Loucy (cell line): ENCODE results near the gene TP63.

Experiments
- H2AFZ ChIP-seq: fragments of 200-600 bp; sonication (generic); 2 replicates; pipeline ENCODE4 v1.6.0; 2016; ENCODE audit warnings: antibody characterized with exemption, mild to moderate bottlenecking, low read length, moderate library complexity
- H3F3A ChIP-seq: fragments of 200-600 bp; 2 replicates; pipeline ENCODE4 v1.6.0; 2016; ENCODE audit warnings: antibody characterized with exemption, low read depth, mild to moderate bottlenecking
- H3K27me3 ChIP-seq: fragments of 200-600 bp; sonication (generic); 2 replicates; pipeline ENCODE4 v1.6.1; 2014; ENCODE audit warnings: low read length, mild to moderate bottlenecking; ENCODE audit not compliant: insufficient read depth, poor library complexity, severe bottlenecking
- H3K36me3 ChIP-seq: fragments of 200-600 bp; sonication (generic); 2 replicates; pipeline ENCODE4 v1.6.1; 2016; ENCODE audit warnings: low read length; ENCODE audit not compliant: insufficient read depth
- H3K4me1 ChIP-seq: fragments of 200-600 bp; sonication (generic); 2 replicates; pipeline ENCODE4 v1.5.1; 2014; ENCODE audit warnings: low read length, mild to moderate bottlenecking; ENCODE audit not compliant: insufficient read depth, poor library complexity, severe bottlenecking
- H3K4me2 ChIP-seq: fragments of 200-600 bp; sonication (generic); 2 replicates; pipeline ENCODE4 v1.6.0; 2014; ENCODE audit warnings: antibody characterized with exemption, low read length, low read depth, mild to moderate bottlenecking; ENCODE audit not compliant: poor library complexity, severe bottlenecking
- H3K4me3 ChIP-seq: fragments of 200-600 bp; sonication (generic); 2 replicates; pipeline ENCODE4 v1.5.1; 2014; ENCODE audit warnings: low read length, mild to moderate bottlenecking, mixed read lengths; ENCODE audit not compliant: poor library complexity, severe bottlenecking
- H3K79me2 ChIP-seq: fragments of 200-600 bp; sonication (generic); 2 replicates; pipeline ENCODE4 v1.6.1; 2014; ENCODE audit warnings: low read length; ENCODE audit not compliant: insufficient read depth
- H3K9ac ChIP-seq: fragments of 200-600 bp; sonication (generic); 2 replicates; pipeline ENCODE4 v1.6.0; 2014; ENCODE audit warnings: mild to moderate bottlenecking, low read depth, low read length, moderate library complexity; ENCODE audit not compliant: poor library complexity, severe bottlenecking
- H3K9me2 ChIP-seq: fragments of 200-600 bp; sonication (generic); replicated peaks from 2 replicates; pipeline ENCODE4 v1.6.1; 2016; ENCODE audit warnings: low read depth, low read length, mixed read lengths
- H3K9me3 ChIP-seq: fragments of 200-600 bp; sonication (generic); 2 replicates; pipeline ENCODE4 v1.6.1; 2014; ENCODE audit warnings: mild to moderate bottlenecking, antibody characterized with exemption, low read length, low read depth; ENCODE audit not compliant: insufficient read depth
- H4K20me1 ChIP-seq: fragments of 200-600 bp; sonication (generic); 2 replicates; pipeline ENCODE4 v1.6.0; 2014; ENCODE audit warnings: antibody characterized with exemption, low read length, mild to moderate bottlenecking; ENCODE audit not compliant: insufficient read depth, poor library complexity, severe bottlenecking
- CTCF ChIP-seq: fragments of 200-600 bp; sonication (generic); conservative IDR thresholded peaks from 2 replicates; pipeline ENCODE4 v1.5.1; 2014; ENCODE audit warnings: mild to moderate bottlenecking, antibody characterized with exemption, low read length
- EZH2phosphoT487 ChIP-seq: fragments of 200-600 bp; IDR thresholded peaks from 2 replicates; pipeline ENCODE4 v1.6.1; 2018; ENCODE audit warnings: antibody characterized with exemption, mild to moderate bottlenecking, moderate library complexity, borderline replicate concordance

Gene TP63

GRCh38 chr3:189833996-189834395, 202.8 kb downstream of the TP63 start:
- Histone ChIP-seq H3K27me3 (no peaks in the 10 kb centered on the region), H3K4me2 (no peak overlapping the region), H3F3A (no peaks in the 10 kb centered on the region), H3K9me2 (no peaks in the 10 kb centered on the region), H3K9me3 (no peaks in the 10 kb centered on the region), H2AFZ (no peak overlapping the region), H3K4me1 (peaks cover 4% of the 10 kb centered on the region), H3K4me3 (no peak overlapping the region), H3K79me2 (no peaks in the 10 kb centered on the region), H4K20me1 (no peaks in the 10 kb centered on the region), H3K9ac (no peak overlapping the region), H3K36me3 (no peaks in the 10 kb centered on the region)
- TF ChIP-seq CTCF (no peak), EZH2phosphoT487 (no peak)

DNA sequence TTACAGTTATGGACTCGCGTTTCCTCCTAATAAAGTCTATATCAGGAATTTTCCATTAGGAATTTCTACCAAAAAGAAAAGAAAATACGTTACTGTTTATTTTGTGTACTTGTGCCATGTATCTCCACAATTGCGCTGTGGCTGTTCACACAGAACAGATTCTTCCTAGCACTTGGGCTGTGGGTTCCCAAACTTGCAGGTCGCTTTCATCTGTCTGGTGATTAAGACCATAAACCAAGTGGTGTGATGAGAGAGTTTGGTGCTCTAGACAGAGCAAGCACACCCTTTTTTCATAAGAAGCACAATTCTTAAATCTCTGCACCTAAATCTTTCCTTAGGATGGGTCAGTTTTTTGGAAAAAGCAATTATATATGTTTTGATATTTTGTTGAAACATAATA, 203.3 kb downstream of the TP63 start:
- TF ChIP-seq EZH2phosphoT487 (no peak), CTCF (no peak)
- Histone ChIP-seq H3K79me2 (no peaks in the 10 kb centered on the region), H3K4me3 (no peak overlapping the region), H3F3A (no peaks in the 10 kb centered on the region), H3K9me2 (no peaks in the 10 kb centered on the region), H3K9ac (no peak overlapping the region), H3K4me1 (no peaks in the 10 kb centered on the region), H3K4me2 (no peak overlapping the region), H2AFZ (no peak overlapping the region), H3K36me3 (no peaks in the 10 kb centered on the region), H4K20me1 (no peaks in the 10 kb centered on the region), H3K9me3 (no peaks in the 10 kb centered on the region), H3K27me3 (no peaks in the 10 kb centered on the region)

GRCh38 chr3:189836795-189837194, 205.6 kb downstream of the TP63 start:
- no peaks in the 10 kb centered on the region for H3K79me2 ChIP-seq
- no peak overlapping the region for H3K4me2 ChIP-seq
- H3K27me3 ChIP-seq = no peaks in the 10 kb centered on the region
- no peak overlapping the region for H3K4me3 ChIP-seq
- H3K9me2 ChIP-seq = no peaks in the 10 kb centered on the region
- no peaks in the 10 kb centered on the region for H3K4me1 ChIP-seq
- no peaks in the 10 kb centered on the region for H3K9me3 ChIP-seq
- no peaks in the 10 kb centered on the region for H3K36me3 ChIP-seq
- 0 out of 2 replicates have a peak overlapping the region, but pooled peaks have one; percentile 22 for H2AFZ ChIP-seq
- H4K20me1 ChIP-seq = no peaks in the 10 kb centered on the region
- H3F3A ChIP-seq = no peaks in the 10 kb centered on the region
- TF ChIP-seq EZH2phosphoT487 = no peak
- no peak for TF ChIP-seq CTCF
- no peak overlapping the region for H3K9ac ChIP-seq
